Measurements from ENCODE around the gene PDLIM5.

- TF ChIP-seq POLR2A (IDR thresholded peaks at IDR 0.05; ENCODE audit: low read depth, low read length) = no peak
- no peak for TF ChIP-seq POLR2AphosphoS5 (IDR thresholded peaks at IDR 0.05; ENCODE audit: low read depth, low read length)
These were observed 3.9 kb upstream of the PDLIM5 start for GRCh38 chr4:94447754-94448411.

Measured in GM12892 (cell line).